Tibial nerve (tissue), 4 donors: ENCODE measurements around the gene HBG1. TPM values are rescaled to one million over a fixed set of nuclear protein-coding genes. Genes with fewer than 3 reads are reported as not detected.

Experiments
- DNase-seq, 2 donors: peaks; one replicate each; pipeline ENCODE4 v3.0.0-alpha.2; 2019; ENCODE audit warnings: low spot score in 2 of 2
- H3K27ac ChIP-seq, 4 donors: fragments of 200-600 bp; sonication (generic) in 3 of 4; one replicate each; pipeline ENCODE4 v1.5.1; 2017 to 2019; ENCODE audit warnings: mild to moderate bottlenecking in 1 of 4
- H3K27me3 ChIP-seq, 2 donors: fragments of 200-600 bp; sonication (generic) in 1 of 2; one replicate each; pipeline versions ENCODE4 v1.5.1 to v1.6.0; 2017 to 2019
- H3K36me3 ChIP-seq, 3 donors: fragments of 200-600 bp; sonication (generic); one replicate each; pipeline ENCODE4 v1.5.1; 2018 to 2019
- H3K4me1 ChIP-seq, 4 donors: fragments of 200-600 bp; sonication (generic) in 3 of 4; one replicate each; pipeline ENCODE4 v1.5.1; 2017 to 2019
- H3K4me3 ChIP-seq, 4 donors: fragments of 200-600 bp; sonication (generic) in 3 of 4; one replicate each; pipeline ENCODE4 v1.5.1; 2017 to 2019; ENCODE audit warnings: mild to moderate bottlenecking in 1 of 4, moderate library complexity in 1 of 4
- H3K9me3 ChIP-seq, 4 donors: fragments of 200-600 bp; sonication (generic) in 3 of 4; one replicate each; pipeline ENCODE4 v1.5.1; 2017 to 2019
- EP300 ChIP-seq, 2 donors: sonication (generic); formaldehyde crosslinking; IDR thresholded peaks; one replicate each; pipeline ENCODE4 v1.6.1; 2017; ENCODE audit warnings: antibody characterized with exemption in 2 of 2, mild to moderate bottlenecking in 1 of 2
- POLR2A ChIP-seq, 2 donors: fragments of 450-650 bp; IDR thresholded peaks; one replicate each; pipeline ENCODE4 v1.6.1; 2017; ENCODE audit warnings: antibody characterized with exemption in 2 of 2, mild to moderate bottlenecking in 2 of 2, moderate library complexity in 2 of 2
- WGBS, 2 donors: methylation state at CpG; one replicate each; pipeline ENCODE4 v1.1.5; 2018; 5-methylcytosine and 5-hydroxymethylcytosine counted together
- total RNA-seq, 4 donors: library from RNA; depleted of rRNA; stranded (reverse); fragments of >200 nt; gene quantifications; one replicate each; pipeline ENCODE4 v1.1.0, GENCODE V29; 2016
- TF ChIP-seq, protein P1 (sequence below), 5 experiments: fragments of 200-600 bp in 3 of 5; fragments of 450-650 bp in 2 of 5; sonication (generic) in 3 of 5; IDR thresholded peaks; one replicate each; pipeline ENCODE4 v1.5.1; 2016 to 2019; ENCODE audit warnings: antibody characterized with exemption in 5 of 5, mild to moderate bottlenecking in 3 of 5, moderate library complexity in 2 of 5

The HBG1 gene
- total RNA-seq, 4 donors from 2014 or later: not detected

DNA sequence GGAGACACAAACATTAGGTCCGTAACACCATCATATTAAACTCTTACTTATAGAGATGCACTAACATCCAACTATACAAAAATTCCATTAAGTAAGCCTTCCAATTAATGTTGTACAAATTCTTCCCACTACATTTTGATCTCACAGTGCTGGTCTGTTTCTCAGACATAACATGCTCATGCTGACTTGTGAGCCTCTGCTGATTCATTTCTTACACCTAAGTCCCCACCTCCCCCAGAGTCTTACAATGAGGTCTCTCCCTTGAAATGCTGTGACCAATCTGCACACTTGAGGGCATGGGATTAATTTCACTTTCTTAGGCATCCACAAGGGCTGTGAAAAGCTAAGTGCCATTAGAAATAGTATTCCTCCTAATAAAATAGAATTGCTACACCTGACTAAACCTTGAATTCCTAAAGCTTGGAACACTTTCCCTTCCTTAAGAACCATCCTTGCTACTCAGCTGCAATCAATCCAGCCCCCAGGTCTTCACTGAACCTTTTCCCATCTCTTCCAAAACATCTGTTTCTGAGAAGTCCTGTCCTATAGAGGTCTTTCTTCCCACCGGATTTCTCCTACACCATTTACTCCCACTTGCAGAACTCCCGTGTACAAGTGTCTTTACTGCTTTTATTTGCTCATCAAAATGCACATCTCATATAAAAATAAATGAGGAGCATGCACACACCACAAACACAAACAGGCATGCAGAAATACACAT, 2.0 kb downstream of the HBG1 start:
- WGBS, 2 donors: 59 to 71% methylated on average over 3 of the region's 3 CpGs
- H3K9me3 ChIP-seq: no peaks in the 10 kb centered on the region
- TF ChIP-seq POLR2A (IDR thresholded peaks at IDR 0.05) (no peak), EP300 (IDR thresholded peaks at IDR 0.05) (no peak)
- TF ChIP-seq, protein P1, sequence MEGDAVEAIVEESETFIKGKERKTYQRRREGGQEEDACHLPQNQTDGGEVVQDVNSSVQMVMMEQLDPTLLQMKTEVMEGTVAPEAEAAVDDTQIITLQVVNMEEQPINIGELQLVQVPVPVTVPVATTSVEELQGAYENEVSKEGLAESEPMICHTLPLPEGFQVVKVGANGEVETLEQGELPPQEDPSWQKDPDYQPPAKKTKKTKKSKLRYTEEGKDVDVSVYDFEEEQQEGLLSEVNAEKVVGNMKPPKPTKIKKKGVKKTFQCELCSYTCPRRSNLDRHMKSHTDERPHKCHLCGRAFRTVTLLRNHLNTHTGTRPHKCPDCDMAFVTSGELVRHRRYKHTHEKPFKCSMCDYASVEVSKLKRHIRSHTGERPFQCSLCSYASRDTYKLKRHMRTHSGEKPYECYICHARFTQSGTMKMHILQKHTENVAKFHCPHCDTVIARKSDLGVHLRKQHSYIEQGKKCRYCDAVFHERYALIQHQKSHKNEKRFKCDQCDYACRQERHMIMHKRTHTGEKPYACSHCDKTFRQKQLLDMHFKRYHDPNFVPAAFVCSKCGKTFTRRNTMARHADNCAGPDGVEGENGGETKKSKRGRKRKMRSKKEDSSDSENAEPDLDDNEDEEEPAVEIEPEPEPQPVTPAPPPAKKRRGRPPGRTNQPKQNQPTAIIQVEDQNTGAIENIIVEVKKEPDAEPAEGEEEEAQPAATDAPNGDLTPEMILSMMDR (IDR thresholded peaks at IDR 0.05): no peak
- H3K36me3 ChIP-seq: no peaks in the 10 kb centered on the region
- H3K4me3 ChIP-seq: no peak overlapping the region
- no peak for DNase-seq
- H3K4me1 ChIP-seq: no peaks in the 10 kb centered on the region
- no peaks in the 10 kb centered on the region for H3K27me3 ChIP-seq
- no peak overlapping the region for H3K27ac ChIP-seq

DNA sequence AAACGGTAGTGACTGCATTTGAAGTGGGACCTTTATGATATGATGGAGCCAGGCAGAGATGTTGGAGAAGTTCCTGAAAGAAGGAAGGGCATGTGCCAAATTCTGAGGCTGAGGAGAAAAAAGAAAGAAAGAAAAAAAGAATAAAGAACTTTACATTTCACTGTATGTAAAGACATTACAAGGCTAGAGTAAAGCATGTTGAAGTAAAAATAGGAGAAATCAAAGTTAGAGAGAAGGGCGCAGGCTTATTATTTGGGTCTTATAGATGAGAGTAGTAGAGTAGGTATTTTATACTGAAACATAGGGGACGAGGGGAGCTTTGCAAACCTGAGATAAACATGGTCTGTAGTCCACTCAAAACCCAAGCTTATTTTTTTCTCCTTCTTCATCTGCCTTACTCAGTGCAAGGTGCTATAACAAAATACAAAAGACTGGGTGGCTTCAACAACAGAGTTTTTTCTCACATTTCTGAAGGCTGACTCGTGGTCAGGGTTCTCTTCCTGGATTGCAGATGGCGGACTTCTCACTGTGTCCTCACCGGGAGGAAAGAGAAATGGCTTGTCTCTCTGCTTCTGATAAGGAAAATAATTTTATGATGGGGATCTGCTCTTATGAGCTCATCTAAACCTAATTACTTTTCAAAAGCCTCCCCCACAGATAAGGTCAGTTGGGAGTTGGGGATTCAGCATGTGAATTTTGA, 2.7 kb downstream of the HBG1 start:
- 73 to 76% methylated on average over 6 of the region's 6 CpGs for WGBS, 2 donors
- DNase-seq: no peak
- no peak overlapping the region for H3K4me3 ChIP-seq
- no peak for TF ChIP-seq POLR2A (IDR thresholded peaks at IDR 0.05)
- TF ChIP-seq, protein P1 (IDR thresholded peaks at IDR 0.05): no peak
- TF ChIP-seq EP300 (IDR thresholded peaks at IDR 0.05): no peak
- no peaks in the 10 kb centered on the region for H3K36me3 ChIP-seq
- H3K27me3 ChIP-seq: no peaks in the 10 kb centered on the region
- H3K9me3 ChIP-seq: no peaks in the 10 kb centered on the region
- no peaks in the 10 kb centered on the region for H3K4me1 ChIP-seq
- H3K27ac ChIP-seq: no peak overlapping the region

DNA sequence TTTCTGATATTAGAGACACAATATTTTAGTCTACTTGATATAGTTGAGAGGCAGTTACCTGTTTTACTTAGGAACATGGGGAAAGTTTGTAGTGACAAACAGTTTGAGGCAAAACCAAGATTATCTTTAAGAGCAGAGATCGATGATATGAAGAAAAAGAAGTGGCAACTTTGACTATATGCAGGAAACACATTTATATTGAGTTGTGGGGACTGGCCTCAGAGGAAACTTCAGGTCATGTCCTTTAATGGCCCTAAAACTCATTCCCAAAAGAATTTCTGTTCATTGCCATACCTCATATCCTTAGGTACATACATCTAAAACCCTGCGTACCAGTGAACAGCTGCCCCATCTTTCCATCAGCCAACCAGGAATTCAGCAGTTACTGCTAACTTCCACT, 4.5 kb downstream of the HBG1 start:
- Histone ChIP-seq H3K27me3 (no peaks in the 10 kb centered on the region), H3K4me3 (no peak overlapping the region), H3K4me1 (no peaks in the 10 kb centered on the region), H3K9me3 (no peaks in the 10 kb centered on the region), H3K36me3 (no peaks in the 10 kb centered on the region), H3K27ac (no peak overlapping the region)
- 81 to 86% methylated on average over 2 of the region's 2 CpGs for WGBS, 2 donors
- TF ChIP-seq POLR2A (IDR thresholded peaks at IDR 0.05): no peak
- TF ChIP-seq, protein P1 (IDR thresholded peaks at IDR 0.05): no peak
- no peak for TF ChIP-seq EP300 (IDR thresholded peaks at IDR 0.05)
- DNase-seq: no peak

DNA sequence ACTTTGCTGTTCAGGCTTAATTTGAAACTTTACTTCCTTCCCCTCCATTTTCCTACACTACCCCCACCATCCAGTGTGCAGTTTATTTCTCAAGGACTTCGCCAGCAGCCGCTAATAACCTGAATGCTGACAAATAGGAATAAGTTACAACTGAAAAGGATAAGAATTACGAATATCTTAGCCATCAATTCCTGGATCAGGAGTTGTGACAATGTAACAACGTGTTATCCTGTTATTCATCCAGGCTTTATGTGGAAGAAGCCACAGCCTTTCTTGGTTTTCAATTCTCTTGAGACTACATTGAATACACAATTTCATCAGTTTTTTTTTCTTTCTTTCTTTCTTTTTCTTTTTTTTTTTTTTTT, 5.9 kb downstream of the HBG1 start:
- no peak for DNase-seq
- Histone ChIP-seq H3K36me3 (no peaks in the 10 kb centered on the region), H3K4me1 (no peaks in the 10 kb centered on the region), H3K9me3 (no peaks in the 10 kb centered on the region), H3K27me3 (no peaks in the 10 kb centered on the region), H3K27ac (no peak overlapping the region), H3K4me3 (no peak overlapping the region)
- TF ChIP-seq POLR2A (IDR thresholded peaks at IDR 0.05): no peak
- TF ChIP-seq EP300 (IDR thresholded peaks at IDR 0.05): no peak
- TF ChIP-seq, protein P1 (IDR thresholded peaks at IDR 0.05): no peak
- 84 to 86% methylated on average over 4 of the region's 4 CpGs for WGBS, 2 donors
